ENCODE results near the gene LRIG1. TPM values are rescaled to one million over a fixed set of nuclear protein-coding genes. Genes with fewer than 3 reads are reported as not detected.

Gene LRIG1
- polyA plus RNA-seq (ENCODE audit: insufficient read length in 3 of 3), result 10 to 100 TPM; 26.1 to 27.6 (median 26.1) TPM

GRCh38 chr3:66500576-66501482, at the start of gene LRIG1:
Gene LRIG1 (minus strand): TSS chr3:66501022. CDS start chr3:66500407, 615 bp downstream.
- DNase-seq (ENCODE audit: low read depth in 3 of 3, low spot score in 2 of 3), result peak; percentile 77 to 94 (median 91)

GRCh38 chr3:66544619-66545429, 44.0 kb upstream of the LRIG1 start:
- no peak for DNase-seq (ENCODE audit: low read depth in 3 of 3, low spot score in 2 of 3)

- no peak for DNase-seq (ENCODE audit: low read depth in 3 of 3, low spot score in 2 of 3)
Measured at GRCh38 chr3:66542153-66542552, 41.3 kb upstream of the LRIG1 start.

GRCh38 chr3:66539466-66539989, 38.7 kb upstream of the LRIG1 start:
- no peak for DNase-seq (ENCODE audit: low read depth in 3 of 3, low spot score in 2 of 3)

- no peak for DNase-seq (ENCODE audit: low read depth in 3 of 3, low spot score in 2 of 3)
Measured at GRCh38 chr3:66538390-66538789, 37.6 kb upstream of the LRIG1 start.

- DNase-seq (ENCODE audit: low read depth in 3 of 3, low spot score in 2 of 3), result no peak
Measured at GRCh38 chr3:66537735-66538134, 36.9 kb upstream of the LRIG1 start.

GRCh38 chr3:66536791-66537190, 36.0 kb upstream of the LRIG1 start:
- DNase-seq (ENCODE audit: low read depth in 3 of 3, low spot score in 2 of 3), result no peak

GRCh38 chr3:66534304-66534845, 33.6 kb upstream of the LRIG1 start:
- no peak for DNase-seq (ENCODE audit: low read depth in 3 of 3, low spot score in 2 of 3)

GRCh38 chr3:66532613-66533012, 31.8 kb upstream of the LRIG1 start:
- no peak for DNase-seq (ENCODE audit: low read depth in 3 of 3, low spot score in 2 of 3)

GRCh38 chr3:66532160-66532587, 31.4 kb upstream of the LRIG1 start:
- DNase-seq (ENCODE audit: low read depth in 3 of 3, low spot score in 2 of 3), result no peak

- no peak for DNase-seq (ENCODE audit: low read depth in 3 of 3, low spot score in 2 of 3)
Measured at GRCh38 chr3:66531256-66531655, 30.4 kb upstream of the LRIG1 start.

- DNase-seq (ENCODE audit: low read depth in 3 of 3, low spot score in 2 of 3), result no peak
Measured at GRCh38 chr3:66527246-66527645, 26.4 kb upstream of the LRIG1 start.

GRCh38 chr3:66525771-66526170, 24.9 kb upstream of the LRIG1 start:
- no peak for DNase-seq (ENCODE audit: low read depth in 3 of 3, low spot score in 2 of 3)

GRCh38 chr3:66520724-66521123, 19.9 kb upstream of the LRIG1 start:
- no peak for DNase-seq (ENCODE audit: low read depth in 3 of 3, low spot score in 2 of 3)

GRCh38 chr3:66518644-66519043, 17.8 kb upstream of the LRIG1 start:
- no peak for DNase-seq (ENCODE audit: low read depth in 3 of 3, low spot score in 2 of 3)

GRCh38 chr3:66518126-66518525, 17.3 kb upstream of the LRIG1 start:
- no peak for DNase-seq (ENCODE audit: low read depth in 3 of 3, low spot score in 2 of 3)

GRCh38 chr3:66517241-66517640, 16.4 kb upstream of the LRIG1 start:
- no peak for DNase-seq (ENCODE audit: low read depth in 3 of 3, low spot score in 2 of 3)

- no peak for DNase-seq (ENCODE audit: low read depth in 3 of 3, low spot score in 2 of 3)
Measured at GRCh38 chr3:66508461-66508860, 7.6 kb upstream of the LRIG1 start.

GRCh38 chr3:66507423-66508260, 6.8 kb upstream of the LRIG1 start:
- no peak for DNase-seq (ENCODE audit: low read depth in 3 of 3, low spot score in 2 of 3)

- DNase-seq (ENCODE audit: low read depth in 3 of 3, low spot score in 2 of 3), result no peak
Measured at GRCh38 chr3:66506154-66506553, 5.3 kb upstream of the LRIG1 start.
